ENCODE measurements around the gene PCYT2. TPM values are rescaled to one million over a fixed set of nuclear protein-coding genes. Genes with fewer than 3 reads are reported as not detected.

PCYT2 gene
- 10 to 100 TPM; 66.8 to 70.9 TPM for total RNA-seq
- 38.9 TPM for polyA plus RNA-seq (2013, experiment 1 of 2)
- polyA plus RNA-seq (2013, experiment 2 of 2): 40.4 TPM
- long read RNA-seq, experiment 1, full-length matches to known transcripts: 17 of 39 reads
- long read RNA-seq, experiment 1, partial matches to known transcripts: 4 of 39 reads
- long read RNA-seq, experiment 1, other reads (novel, unspliced or antisense): 18 of 39 reads
- long read RNA-seq, experiment 2, full-length matches to known transcripts: 116 of 157 reads
- long read RNA-seq, experiment 2, partial matches to known transcripts: 8 of 157 reads
- long read RNA-seq, experiment 2, other reads (novel, unspliced or antisense): 33 of 157 reads
- long read RNA-seq, experiment 3, full-length matches to known transcripts: 186 of 242 reads
- long read RNA-seq, experiment 3, partial matches to known transcripts: 11 of 242 reads
- long read RNA-seq, experiment 3, other reads (novel, unspliced or antisense): 45 of 242 reads
- long read RNA-seq, experiment 4, full-length matches to known transcripts: 2 of 5 reads
- long read RNA-seq, experiment 4, partial matches to known transcripts: 3 of 5 reads
- long read RNA-seq, experiment 4, other reads (novel, unspliced or antisense): 0 of 5 reads

GRCh38 chr17:81911277-81911961, at the start of gene PCYT2:
Gene PCYT2 (minus strand): TSS chr17:81911399. CDS start chr17:81911355, 44 bp downstream.
- peaks cover 4% of the 10 kb centered on the region for H3K4me1 Mint-ChIP-seq
- peak; percentile 47 for TF ChIP-seq CTCF (conservative IDR thresholded peaks at IDR 0.05)
- Histone ChIP-seq H3K27me3 (ENCODE audit: control insufficient read depth, insufficient read depth, low read length, poor library complexity, severe bottlenecking) (no peaks in the 10 kb centered on the region), H3K4me3 (ENCODE audit: low read length) (peak within 1 kb of the TSS; percentile 88), H3K4me1 (ENCODE audit: control insufficient read depth, insufficient read depth, low read length) (peaks cover 8% of the 10 kb centered on the region), H3K36me3 (ENCODE audit: control insufficient read depth, insufficient read depth, low read length) (peaks cover 71% of the 10 kb centered on the region), H3K27ac (ENCODE audit: low read depth, low read length) (peak within 1 kb of the TSS; percentile 16), H3K9me3 (ENCODE audit: control insufficient read depth, low read length) (no peaks in the 10 kb centered on the region), H3K9ac (ENCODE audit: extremely low read depth, low read length, poor library complexity, severe bottlenecking) (peak within 1 kb of the TSS; percentile 43)
- H3K36me3 Mint-ChIP-seq (ENCODE audit: low read depth): peaks cover 35% of the 10 kb centered on the region
- DNase-seq: peak; percentile 99
- H3K4me3 Mint-ChIP-seq: peak within 1 kb of the TSS; percentile 81
- H3K9me3 Mint-ChIP-seq: no peaks in the 10 kb centered on the region
- no peaks in the 10 kb centered on the region for H3K27me3 Mint-ChIP-seq (ENCODE audit: insufficient read depth)
- H3K27ac Mint-ChIP-seq: peak within 1 kb of the TSS; percentile 95
- WGBS, 2 experiments (ENCODE audit: insufficient coverage in 1 of 2, insufficient read length in 1 of 2): 11 to 72% methylated on average over 10 to 69 of the region's 84 CpGs

DNA sequence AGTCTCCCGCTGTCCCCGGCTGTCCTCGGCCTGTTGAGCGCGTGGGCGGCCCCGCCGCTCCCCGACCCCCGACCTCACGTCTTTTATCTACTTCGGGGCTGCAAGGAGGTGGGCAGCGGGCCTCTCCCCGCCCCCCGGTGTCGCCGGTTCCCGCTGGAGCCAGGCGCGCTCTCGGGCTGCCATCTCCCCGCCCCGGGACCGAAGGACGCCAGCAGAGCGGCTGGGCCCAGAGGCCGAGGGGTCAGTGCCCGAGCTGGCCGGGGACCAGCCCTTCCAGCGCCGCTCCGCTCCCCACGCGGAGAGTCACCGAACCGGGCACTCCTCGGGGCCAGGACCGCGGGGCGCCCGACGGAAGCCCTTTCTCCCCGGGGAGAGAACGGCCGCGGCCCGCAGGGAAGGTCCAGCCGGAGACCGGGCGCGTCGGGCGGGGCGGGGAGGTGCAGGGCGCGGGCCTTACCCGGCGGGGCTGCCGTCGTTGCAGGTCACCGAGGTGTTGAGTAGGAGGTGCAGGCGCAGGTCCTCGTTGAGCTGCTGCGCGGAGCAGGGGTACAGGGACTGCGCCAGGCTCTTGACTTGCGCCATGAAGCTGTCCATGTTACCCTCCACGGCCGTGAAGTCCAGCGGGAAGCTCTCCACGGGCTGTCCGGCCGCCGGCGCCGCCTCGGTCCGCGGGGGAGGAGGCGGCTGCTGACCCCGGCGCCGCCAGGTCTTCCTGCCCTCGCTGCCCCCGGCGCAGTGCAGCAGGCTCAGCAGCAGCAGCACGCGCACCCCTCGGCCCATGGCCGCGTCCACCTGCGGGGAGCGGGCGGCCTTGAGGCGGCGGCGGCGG, 49.1 kb upstream of the PCYT2 start:
- Mint-ChIP-seq H3K9me3 (no peaks in the 10 kb centered on the region), H3K36me3 (ENCODE audit: low read depth) (no peaks in the 10 kb centered on the region), H3K4me1 (peaks cover 19% of the 10 kb centered on the region), H3K27ac (no peak overlapping the region), H3K27me3 (ENCODE audit: insufficient read depth) (peaks cover 56% of the 10 kb centered on the region), H3K4me3 (peak overlapping the region; percentile 40)
- no peaks in the 10 kb centered on the region for H3K36me3 ChIP-seq (ENCODE audit: control insufficient read depth, insufficient read depth, low read length)
- H3K27ac ChIP-seq (ENCODE audit: low read depth, low read length): no peak overlapping the region
- no peak for TF ChIP-seq CTCF (conservative IDR thresholded peaks at IDR 0.05)
- H3K4me1 ChIP-seq (ENCODE audit: control insufficient read depth, insufficient read depth, low read length): no peaks in the 10 kb centered on the region
- no peak overlapping the region for H3K9ac ChIP-seq (ENCODE audit: extremely low read depth, low read length, poor library complexity, severe bottlenecking)
- DNase-seq: peak; percentile 84
- H3K27me3 ChIP-seq (ENCODE audit: control insufficient read depth, insufficient read depth, low read length, poor library complexity, severe bottlenecking): peaks cover 59% of the 10 kb centered on the region
- no peaks in the 10 kb centered on the region for H3K9me3 ChIP-seq (ENCODE audit: control insufficient read depth, low read length)
- H3K4me3 ChIP-seq (ENCODE audit: low read length): no peak overlapping the region
- 4 to 7% methylated on average over 32 to 98 of the region's 98 CpGs for WGBS, 2 experiments (ENCODE audit: insufficient coverage in 1 of 2, insufficient read length in 1 of 2)
